Measurements from ENCODE around the gene ZNF431.

DNA sequence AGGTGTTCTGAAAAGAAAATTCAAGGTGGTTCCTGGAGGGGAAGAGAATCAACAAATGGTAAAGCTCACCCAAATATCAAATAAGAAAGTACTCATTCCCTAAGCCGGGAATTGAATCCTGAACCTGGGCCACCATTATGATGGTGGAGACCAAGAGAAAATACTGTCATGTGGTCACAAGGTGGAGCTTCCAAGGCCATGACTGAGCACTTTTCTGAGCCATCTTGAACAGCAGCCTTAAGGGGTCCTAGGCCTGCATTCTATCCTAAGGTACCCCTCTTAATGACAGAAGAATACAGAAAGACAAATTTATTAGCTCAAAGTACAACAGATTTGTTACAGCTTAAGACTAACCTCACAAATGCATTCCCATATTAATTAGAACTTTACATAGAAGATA, 9.6 kb downstream of the ZNF431 start:
- TF ChIP-seq, protein P1, sequence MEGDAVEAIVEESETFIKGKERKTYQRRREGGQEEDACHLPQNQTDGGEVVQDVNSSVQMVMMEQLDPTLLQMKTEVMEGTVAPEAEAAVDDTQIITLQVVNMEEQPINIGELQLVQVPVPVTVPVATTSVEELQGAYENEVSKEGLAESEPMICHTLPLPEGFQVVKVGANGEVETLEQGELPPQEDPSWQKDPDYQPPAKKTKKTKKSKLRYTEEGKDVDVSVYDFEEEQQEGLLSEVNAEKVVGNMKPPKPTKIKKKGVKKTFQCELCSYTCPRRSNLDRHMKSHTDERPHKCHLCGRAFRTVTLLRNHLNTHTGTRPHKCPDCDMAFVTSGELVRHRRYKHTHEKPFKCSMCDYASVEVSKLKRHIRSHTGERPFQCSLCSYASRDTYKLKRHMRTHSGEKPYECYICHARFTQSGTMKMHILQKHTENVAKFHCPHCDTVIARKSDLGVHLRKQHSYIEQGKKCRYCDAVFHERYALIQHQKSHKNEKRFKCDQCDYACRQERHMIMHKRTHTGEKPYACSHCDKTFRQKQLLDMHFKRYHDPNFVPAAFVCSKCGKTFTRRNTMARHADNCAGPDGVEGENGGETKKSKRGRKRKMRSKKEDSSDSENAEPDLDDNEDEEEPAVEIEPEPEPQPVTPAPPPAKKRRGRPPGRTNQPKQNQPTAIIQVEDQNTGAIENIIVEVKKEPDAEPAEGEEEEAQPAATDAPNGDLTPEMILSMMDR (IDR thresholded peaks at IDR 0.05; ENCODE audit: low read depth, low read length, poor library complexity, severe bottlenecking) = no peak
- TF ChIP-seq EZH2phosphoT487 (IDR thresholded peaks at IDR 0.05; ENCODE audit: borderline replicate concordance, low read length) = no peak
